NB4 (cell line): ENCODE data around the gene BCL10.

ENCODE experiments used
- MYC ChIP-seq: IDR thresholded peaks from 2 replicates; pipeline ENCODE4 v1.6.1; 2011; ENCODE audit warnings: low read depth, low read length
- POLR2A ChIP-seq: IDR thresholded peaks from 2 replicates; pipeline ENCODE4 v1.6.1; 2011; ENCODE audit warnings: mild to moderate bottlenecking; ENCODE audit not compliant: insufficient read length; ENCODE audit errors: extremely low read depth
- TF ChIP-seq, protein P1 (sequence below): IDR thresholded peaks from one replicate; pipeline ENCODE4 v1.5.1; 2012; ENCODE audit warnings: low read depth, low read length

DNA sequence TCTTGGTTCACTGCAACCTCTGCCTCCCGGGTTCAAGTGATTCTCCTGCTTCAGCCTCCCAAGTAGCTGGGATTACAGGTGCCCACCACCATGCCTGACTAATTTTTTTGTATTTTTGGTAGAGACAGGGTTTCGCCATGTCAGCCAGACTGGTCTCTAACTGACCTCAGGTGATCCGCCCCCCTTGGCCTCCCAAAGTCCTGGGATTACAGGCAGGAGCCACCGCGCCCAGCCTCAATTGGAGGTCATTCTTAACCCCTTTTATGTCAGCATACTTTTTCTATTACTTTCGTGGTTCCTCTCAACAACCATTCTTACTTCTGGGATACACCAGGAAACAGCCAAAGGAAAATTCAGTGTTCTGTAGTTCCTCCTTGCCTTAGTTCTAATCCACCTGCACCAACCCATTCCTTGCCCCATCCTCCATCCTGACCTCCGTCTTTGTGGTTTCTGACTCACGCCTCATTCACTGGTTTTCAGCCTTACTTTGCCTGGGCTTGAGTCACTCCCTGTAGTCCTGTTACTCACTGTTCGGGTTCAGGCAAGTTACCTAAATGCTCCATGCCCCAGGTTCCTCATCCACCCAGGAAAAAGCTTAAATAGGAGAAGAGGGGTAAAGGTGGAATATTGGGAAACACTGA is 12.9 kb upstream of the BCL10 start:
- TF ChIP-seq MYC (no peak), POLR2A (no peak)
- TF ChIP-seq, protein P1, sequence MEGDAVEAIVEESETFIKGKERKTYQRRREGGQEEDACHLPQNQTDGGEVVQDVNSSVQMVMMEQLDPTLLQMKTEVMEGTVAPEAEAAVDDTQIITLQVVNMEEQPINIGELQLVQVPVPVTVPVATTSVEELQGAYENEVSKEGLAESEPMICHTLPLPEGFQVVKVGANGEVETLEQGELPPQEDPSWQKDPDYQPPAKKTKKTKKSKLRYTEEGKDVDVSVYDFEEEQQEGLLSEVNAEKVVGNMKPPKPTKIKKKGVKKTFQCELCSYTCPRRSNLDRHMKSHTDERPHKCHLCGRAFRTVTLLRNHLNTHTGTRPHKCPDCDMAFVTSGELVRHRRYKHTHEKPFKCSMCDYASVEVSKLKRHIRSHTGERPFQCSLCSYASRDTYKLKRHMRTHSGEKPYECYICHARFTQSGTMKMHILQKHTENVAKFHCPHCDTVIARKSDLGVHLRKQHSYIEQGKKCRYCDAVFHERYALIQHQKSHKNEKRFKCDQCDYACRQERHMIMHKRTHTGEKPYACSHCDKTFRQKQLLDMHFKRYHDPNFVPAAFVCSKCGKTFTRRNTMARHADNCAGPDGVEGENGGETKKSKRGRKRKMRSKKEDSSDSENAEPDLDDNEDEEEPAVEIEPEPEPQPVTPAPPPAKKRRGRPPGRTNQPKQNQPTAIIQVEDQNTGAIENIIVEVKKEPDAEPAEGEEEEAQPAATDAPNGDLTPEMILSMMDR: no peak
